HepG2 (cell line): ENCODE results near the gene STK25. TPM values are rescaled to one million over a fixed set of nuclear protein-coding genes. Genes with fewer than 3 reads are reported as not detected.

ENCODE experiments used
- EEA1 ChIP-seq: sonication (generic); formaldehyde crosslinking; IDR thresholded peaks from 2 replicates; pipeline ENCODE4 v1.5.1; 2020; ENCODE audit warnings: mild to moderate bottlenecking, missing genetic modification reagents, borderline replicate concordance
- HDAC6 ChIP-seq: fragments of 200-600 bp; sonication (generic); IDR thresholded peaks from 2 replicates; pipeline ENCODE4 v1.7.0; 2017; ENCODE audit warnings: mild to moderate bottlenecking, antibody characterized with exemption, low read length, low read depth
- JARID2 ChIP-seq: sonication (generic); formaldehyde crosslinking; IDR thresholded peaks from 2 replicates; pipeline ENCODE4 v1.8.1; 2023; ENCODE audit warnings: missing genetic modification reagents, inconsistent platforms; ENCODE audit not compliant: insufficient replicate concordance
- JUND ChIP-seq: sonication (generic); formaldehyde crosslinking; IDR thresholded peaks from 2 replicates; pipeline ENCODE4 v1.8.0; 2022; ENCODE audit warnings: mild to moderate bottlenecking, missing genetic modification reagents
- MTA1 ChIP-seq: sonication (generic); formaldehyde crosslinking; IDR thresholded peaks from 2 replicates; pipeline ENCODE4 v1.4.0; 2020; ENCODE audit warnings: missing genetic modification reagents, mild to moderate bottlenecking, borderline replicate concordance
- NFYC ChIP-seq: IDR thresholded peaks from 2 replicates; pipeline ENCODE4 v1.6.1; 2016; ENCODE audit warnings: missing genetic modification reagents, missing compliant biosample characterization
- NRL ChIP-seq: sonication (generic); formaldehyde crosslinking; IDR thresholded peaks from 2 replicates; pipeline ENCODE4 v1.5.0; 2020; ENCODE audit warnings: missing genetic modification reagents, mild to moderate bottlenecking, moderate library complexity, borderline replicate concordance
- RXRB ChIP-seq: IDR thresholded peaks from 2 replicates; pipeline ENCODE4 v1.6.1; 2016; ENCODE audit warnings: borderline replicate concordance, missing genetic modification reagents, missing compliant biosample characterization
- SMAD3 ChIP-seq: sonication (generic); formaldehyde crosslinking; IDR thresholded peaks from 2 replicates; pipeline ENCODE4 v1.4.0; 2020; ENCODE audit warnings: missing genetic modification reagents
- TCF7 ChIP-seq: sonication (generic); IDR thresholded peaks from 2 replicates; pipeline ENCODE4 v1.6.1; 2016; ENCODE audit warnings: antibody characterized with exemption, low read depth
- WIZ ChIP-seq: sonication (generic); formaldehyde crosslinking; IDR thresholded peaks from 2 replicates; pipeline ENCODE4 v1.5.1; 2020; ENCODE audit warnings: mild to moderate bottlenecking, missing genetic modification reagents
- ZNF431 ChIP-seq: sonication (generic); formaldehyde crosslinking; IDR thresholded peaks from 2 replicates; pipeline ENCODE4 v1.9.0; 2022; ENCODE audit warnings: missing genetic modification reagents, low read depth, mild to moderate bottlenecking, borderline replicate concordance
- ZNF496 ChIP-seq: sonication (generic); formaldehyde crosslinking; IDR thresholded peaks from 2 replicates; pipeline ENCODE4 v1.8.1; 2023; ENCODE audit warnings: mild to moderate bottlenecking, moderate library complexity, missing genetic modification reagents; ENCODE audit not compliant: insufficient replicate concordance
- ZNF660 ChIP-seq: sonication (generic); formaldehyde crosslinking; IDR thresholded peaks from 2 replicates; pipeline ENCODE4 v1.5.1; 2020; ENCODE audit warnings: mild to moderate bottlenecking, low read depth, missing genetic modification reagents, borderline replicate concordance
- ZNF775 ChIP-seq: sonication (generic); formaldehyde crosslinking; IDR thresholded peaks from 2 replicates; pipeline ENCODE4 v1.4.0; 2020; ENCODE audit warnings: missing genetic modification reagents, mild to moderate bottlenecking, moderate library complexity, borderline replicate concordance
- ZSCAN31 ChIP-seq: sonication (generic); formaldehyde crosslinking; IDR thresholded peaks from 2 replicates; pipeline ENCODE4 v1.5.0; 2020; ENCODE audit warnings: low read depth, mild to moderate bottlenecking, missing genetic modification reagents
- polyA plus RNA-seq, 8 experiments: library from polyadenylated mRNA; depleted of rRNA in 3 of 8; stranded (reverse) in 7 of 8; unstranded in 1 of 8; fragments of >200 nt; fragmentation: Illumina TruSeq in 4 of 8; extraction: Trizol in 4 of 8; gene quantifications; 2 replicates each; pipeline versions ENCODE4 v1.2.1 to v1.2.3, GENCODE V29; 2011 to 2016; ENCODE audit warnings: low read depth in 4 of 8, missing spikeins in 1 of 8, mixed read lengths in 1 of 8; ENCODE audit not compliant: insufficient read depth in 1 of 8
- total RNA-seq, 5 experiments: library from RNA; depleted of rRNA; stranded (reverse); fragments of >200 nt; fragmentation: Illumina TruSeq; extraction: Trizol; gene quantifications; 2 replicates each; pipeline ENCODE4 v1.2.3, GENCODE V29; 2016; ENCODE audit warnings: low read depth in 1 of 5
- TF ChIP-seq, protein P1 (sequence below): sonication (generic); formaldehyde crosslinking; IDR thresholded peaks from 2 replicates; pipeline ENCODE4 v1.4.0; 2020; ENCODE audit warnings: mild to moderate bottlenecking, missing genetic modification reagents
- TF ChIP-seq, protein P2 (sequence below): sonication (generic); formaldehyde crosslinking; IDR thresholded peaks from 2 replicates; pipeline ENCODE4 v1.4.0; 2020; ENCODE audit warnings: missing genetic modification reagents
- TF ChIP-seq, protein P3 (sequence below): sonication (generic); formaldehyde crosslinking; IDR thresholded peaks from 2 replicates; pipeline ENCODE4 v1.9.0; 2021; ENCODE audit warnings: missing genetic modification reagents, borderline replicate concordance
- TF ChIP-seq, protein P4 (sequence below): sonication (generic); formaldehyde crosslinking; IDR thresholded peaks from 2 replicates; pipeline ENCODE4 v1.8.0; 2022; ENCODE audit warnings: mild to moderate bottlenecking, missing genetic modification reagents, moderate library complexity

Gene STK25
- total and polyA plus RNA-seq, 2 of the 13 experiments (the other 11 are each of a cell fraction or from before 2014, with no cell fraction given), result 177 to 481 TPM

DNA sequence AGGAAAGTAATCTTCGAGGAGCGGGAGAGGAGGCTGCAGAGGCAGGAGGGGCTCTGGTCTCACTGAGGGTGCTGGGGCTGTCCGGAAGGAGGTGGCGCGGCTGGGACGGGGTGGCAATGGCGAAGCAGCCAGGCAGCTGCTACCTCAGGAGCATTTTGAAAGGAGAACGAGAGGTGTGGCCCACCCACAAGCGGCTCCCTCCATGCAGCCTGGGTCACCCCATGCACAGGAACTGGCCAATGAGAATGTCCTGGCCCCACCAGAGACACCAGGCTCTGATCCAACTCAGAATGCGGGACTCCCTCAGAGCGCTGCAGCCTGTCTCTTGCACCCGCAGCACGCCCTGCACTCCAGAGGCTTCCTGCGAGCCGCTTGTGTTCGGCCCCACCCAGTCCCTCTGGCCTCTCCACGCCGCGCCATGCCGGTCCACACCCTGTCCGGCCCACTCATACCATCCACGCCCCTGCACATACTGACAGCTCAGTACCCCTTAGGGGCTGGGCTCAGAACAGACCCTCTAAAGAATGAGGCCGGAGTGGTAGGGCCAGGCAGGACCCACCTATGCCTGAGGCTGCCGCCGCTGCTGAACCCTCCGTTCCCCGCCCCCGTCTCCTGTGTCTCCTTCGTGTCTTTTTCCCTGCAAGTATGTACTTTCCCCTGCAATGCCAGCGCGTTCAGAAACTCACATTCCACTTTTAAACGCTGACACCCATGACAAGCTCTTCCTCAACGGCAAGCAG is 43.8 kb upstream of the STK25 start (continued):
- TF ChIP-seq, protein P1, sequence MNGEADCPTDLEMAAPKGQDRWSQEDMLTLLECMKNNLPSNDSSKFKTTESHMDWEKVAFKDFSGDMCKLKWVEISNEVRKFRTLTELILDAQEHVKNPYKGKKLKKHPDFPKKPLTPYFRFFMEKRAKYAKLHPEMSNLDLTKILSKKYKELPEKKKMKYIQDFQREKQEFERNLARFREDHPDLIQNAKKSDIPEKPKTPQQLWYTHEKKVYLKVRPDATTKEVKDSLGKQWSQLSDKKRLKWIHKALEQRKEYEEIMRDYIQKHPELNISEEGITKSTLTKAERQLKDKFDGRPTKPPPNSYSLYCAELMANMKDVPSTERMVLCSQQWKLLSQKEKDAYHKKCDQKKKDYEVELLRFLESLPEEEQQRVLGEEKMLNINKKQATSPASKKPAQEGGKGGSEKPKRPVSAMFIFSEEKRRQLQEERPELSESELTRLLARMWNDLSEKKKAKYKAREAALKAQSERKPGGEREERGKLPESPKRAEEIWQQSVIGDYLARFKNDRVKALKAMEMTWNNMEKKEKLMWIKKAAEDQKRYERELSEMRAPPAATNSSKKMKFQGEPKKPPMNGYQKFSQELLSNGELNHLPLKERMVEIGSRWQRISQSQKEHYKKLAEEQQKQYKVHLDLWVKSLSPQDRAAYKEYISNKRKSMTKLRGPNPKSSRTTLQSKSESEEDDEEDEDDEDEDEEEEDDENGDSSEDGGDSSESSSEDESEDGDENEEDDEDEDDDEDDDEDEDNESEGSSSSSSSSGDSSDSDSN, result no peak
- TF ChIP-seq ZNF496 (CRISPR knock-in tag) (no peak), EEA1 (0 out of 2 replicates have a peak, but pooled peaks have one; percentile 80), RXRB (CRISPR knock-in tag) (no peak), HDAC6 (no peak), ZNF775 (no peak), JUND (no peak), JARID2 (CRISPR knock-in tag) (no peak), TCF7 (no peak), NFYC (CRISPR knock-in tag) (0 out of 2 replicates have a peak, but pooled peaks have one; percentile 37), NRL (CRISPR knock-in tag) (no peak), MTA1 (CRISPR knock-in tag) (no peak; the same call in 1 of the 2 replicates), SMAD3 (CRISPR knock-in tag) (no peak), ZNF431 (CRISPR knock-in tag) (peak; percentile 68), WIZ (peak; percentile 78; the same call in 1 of the 2 replicates), ZNF660 (CRISPR knock-in tag) (no peak), ZSCAN31 (CRISPR knock-in tag) (peak; percentile 11)
- TF ChIP-seq, protein P2, sequence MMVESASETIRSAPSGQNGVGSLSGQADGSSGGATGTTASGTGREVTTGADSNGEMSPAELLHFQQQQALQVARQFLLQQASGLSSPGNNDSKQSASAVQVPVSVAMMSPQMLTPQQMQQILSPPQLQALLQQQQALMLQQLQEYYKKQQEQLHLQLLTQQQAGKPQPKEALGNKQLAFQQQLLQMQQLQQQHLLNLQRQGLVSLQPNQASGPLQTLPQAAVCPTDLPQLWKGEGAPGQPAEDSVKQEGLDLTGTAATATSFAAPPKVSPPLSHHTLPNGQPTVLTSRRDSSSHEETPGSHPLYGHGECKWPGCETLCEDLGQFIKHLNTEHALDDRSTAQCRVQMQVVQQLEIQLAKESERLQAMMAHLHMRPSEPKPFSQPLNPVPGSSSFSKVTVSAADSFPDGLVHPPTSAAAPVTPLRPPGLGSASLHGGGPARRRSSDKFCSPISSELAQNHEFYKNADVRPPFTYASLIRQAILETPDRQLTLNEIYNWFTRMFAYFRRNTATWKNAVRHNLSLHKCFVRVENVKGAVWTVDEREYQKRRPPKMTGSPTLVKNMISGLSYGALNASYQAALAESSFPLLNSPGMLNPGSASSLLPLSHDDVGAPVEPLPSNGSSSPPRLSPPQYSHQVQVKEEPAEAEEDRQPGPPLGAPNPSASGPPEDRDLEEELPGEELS (CRISPR knock-in tag), result peak; percentile 26; the same call in 1 of the 2 replicates
- TF ChIP-seq, protein P3, sequence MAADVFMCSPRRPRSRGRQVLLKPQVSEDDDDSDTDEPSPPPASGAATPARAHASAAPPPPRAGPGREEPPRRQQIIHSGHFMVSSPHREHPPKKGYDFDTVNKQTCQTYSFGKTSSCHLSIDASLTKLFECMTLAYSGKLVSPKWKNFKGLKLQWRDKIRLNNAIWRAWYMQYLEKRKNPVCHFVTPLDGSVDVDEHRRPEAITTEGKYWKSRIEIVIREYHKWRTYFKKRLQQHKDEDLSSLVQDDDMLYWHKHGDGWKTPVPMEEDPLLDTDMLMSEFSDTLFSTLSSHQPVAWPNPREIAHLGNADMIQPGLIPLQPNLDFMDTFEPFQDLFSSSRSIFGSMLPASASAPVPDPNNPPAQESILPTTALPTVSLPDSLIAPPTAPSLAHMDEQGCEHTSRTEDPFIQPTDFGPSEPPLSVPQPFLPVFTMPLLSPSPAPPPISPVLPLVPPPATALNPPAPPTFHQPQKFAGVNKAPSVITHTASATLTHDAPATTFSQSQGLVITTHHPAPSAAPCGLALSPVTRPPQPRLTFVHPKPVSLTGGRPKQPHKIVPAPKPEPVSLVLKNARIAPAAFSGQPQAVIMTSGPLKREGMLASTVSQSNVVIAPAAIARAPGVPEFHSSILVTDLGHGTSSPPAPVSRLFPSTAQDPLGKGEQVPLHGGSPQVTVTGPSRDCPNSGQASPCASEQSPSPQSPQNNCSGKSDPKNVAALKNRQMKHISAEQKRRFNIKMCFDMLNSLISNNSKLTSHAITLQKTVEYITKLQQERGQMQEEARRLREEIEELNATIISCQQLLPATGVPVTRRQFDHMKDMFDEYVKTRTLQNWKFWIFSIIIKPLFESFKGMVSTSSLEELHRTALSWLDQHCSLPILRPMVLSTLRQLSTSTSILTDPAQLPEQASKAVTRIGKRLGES (CRISPR knock-in tag), result no peak
- TF ChIP-seq, protein P4, sequence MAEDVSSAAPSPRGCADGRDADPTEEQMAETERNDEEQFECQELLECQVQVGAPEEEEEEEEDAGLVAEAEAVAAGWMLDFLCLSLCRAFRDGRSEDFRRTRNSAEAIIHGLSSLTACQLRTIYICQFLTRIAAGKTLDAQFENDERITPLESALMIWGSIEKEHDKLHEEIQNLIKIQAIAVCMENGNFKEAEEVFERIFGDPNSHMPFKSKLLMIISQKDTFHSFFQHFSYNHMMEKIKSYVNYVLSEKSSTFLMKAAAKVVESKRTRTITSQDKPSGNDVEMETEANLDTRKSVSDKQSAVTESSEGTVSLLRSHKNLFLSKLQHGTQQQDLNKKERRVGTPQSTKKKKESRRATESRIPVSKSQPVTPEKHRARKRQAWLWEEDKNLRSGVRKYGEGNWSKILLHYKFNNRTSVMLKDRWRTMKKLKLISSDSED (CRISPR knock-in tag), result no peak
